GM19043 (cell line): ENCODE measurements around the gene PDP2.

Source experiments
- ATAC-seq: cut with Tn5 transposase; IDR thresholded peaks from one replicate; pipeline ENCODE4 v1.9.1; 2021; ENCODE audit warnings: low read depth; ENCODE audit not compliant: unreplicated experiment

The PDP2 gene

GRCh38 chr16:66902648-66903543 lies 22.6 kb downstream of the PDP2 start:
- no peak for ATAC-seq

GRCh38 chr16:66903544-66904427 lies 23.5 kb downstream of the PDP2 start:
- no peak for ATAC-seq

GRCh38 chr16:66904428-66904845 lies 24.1 kb downstream of the PDP2 start:
- ATAC-seq = no peak

GRCh38 chr16:66904846-66905632 lies 24.7 kb downstream of the PDP2 start:
- no peak for ATAC-seq

- ATAC-seq = no peak
These were observed 25.6 kb downstream of the PDP2 start for GRCh38 chr16:66905633-66906539.

- no peak for ATAC-seq
These were observed 26.9 kb downstream of the PDP2 start for GRCh38 chr16:66906916-66907836.

- ATAC-seq = no peak
These were observed 27.8 kb downstream of the PDP2 start for GRCh38 chr16:66908116-66908515.

GRCh38 chr16:66908762-66909559 lies 28.6 kb downstream of the PDP2 start:
- no peak for ATAC-seq

- ATAC-seq = no peak
These were observed 30.0 kb downstream of the PDP2 start for GRCh38 chr16:66910175-66910940.

- ATAC-seq = no peak
These were observed 30.8 kb downstream of the PDP2 start for GRCh38 chr16:66911112-66911511.

GRCh38 chr16:66911801-66912200 lies 31.5 kb downstream of the PDP2 start:
- no peak for ATAC-seq

- ATAC-seq = no peak
These were observed 32.8 kb downstream of the PDP2 start for GRCh38 chr16:66913081-66913480.

GRCh38 chr16:66913711-66914110 lies 33.4 kb downstream of the PDP2 start:
- no peak for ATAC-seq

GRCh38 chr16:66914541-66914940 lies 34.2 kb downstream of the PDP2 start:
- no peak for ATAC-seq

- ATAC-seq = no peak
These were observed 34.7 kb downstream of the PDP2 start for GRCh38 chr16:66915041-66915440.

GRCh38 chr16:66916518-66916917 lies 36.2 kb downstream of the PDP2 start:
- ATAC-seq = no peak

- no peak for ATAC-seq
These were observed 37.4 kb downstream of the PDP2 start for GRCh38 chr16:66917741-66918140.
